ENCODE data around the gene MYO15B. TPM values are rescaled to one million over a fixed set of nuclear protein-coding genes. Genes with fewer than 3 reads are reported as not detected.

Gene MYO15B
- polyA plus RNA-seq, 3 donors from 2014 or later = 0.76 to 3.0 (median 2.6) TPM

DNA sequence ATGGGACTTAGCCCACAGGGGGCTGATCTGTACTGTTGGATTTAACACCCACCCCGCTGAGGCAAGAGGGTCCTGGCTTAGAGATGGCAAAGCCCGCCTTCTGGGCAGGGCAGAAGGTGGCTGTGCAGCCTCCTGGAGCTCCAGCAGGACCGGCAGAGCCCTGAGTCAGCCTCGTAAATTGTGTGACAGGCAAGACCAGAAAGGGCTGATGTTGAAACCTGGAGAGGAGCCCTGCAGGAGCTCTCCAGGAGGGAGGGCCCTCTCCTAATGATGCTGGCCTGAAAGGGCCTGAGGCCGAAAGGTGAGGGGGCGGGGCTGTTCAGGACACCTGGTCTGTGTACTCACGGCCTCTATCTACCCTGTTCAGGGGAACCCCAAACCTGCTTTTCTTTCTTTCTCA is 22.5 kb upstream of the MYO15B start:
- no peak for DNase-seq
- peaks cover 0 to 7% (median 0%) of the 10 kb centered on the region in 3 donors for H3K27me3 Mint-ChIP-seq (ENCODE audit: low read depth in 3 of 3)
- H3K36me3 Mint-ChIP-seq = peaks cover 10 to 18% (median 12%) of the 10 kb centered on the region in 3 donors
- peaks cover 0 to 1% of the 10 kb centered on the region in 2 donors for H3K4me1 Mint-ChIP-seq
- H3K9me3 Mint-ChIP-seq = no peaks in the 10 kb centered on the region
- no peak overlapping the region for H3K27ac Mint-ChIP-seq
- no peak overlapping the region for H3K4me3 Mint-ChIP-seq

DNA sequence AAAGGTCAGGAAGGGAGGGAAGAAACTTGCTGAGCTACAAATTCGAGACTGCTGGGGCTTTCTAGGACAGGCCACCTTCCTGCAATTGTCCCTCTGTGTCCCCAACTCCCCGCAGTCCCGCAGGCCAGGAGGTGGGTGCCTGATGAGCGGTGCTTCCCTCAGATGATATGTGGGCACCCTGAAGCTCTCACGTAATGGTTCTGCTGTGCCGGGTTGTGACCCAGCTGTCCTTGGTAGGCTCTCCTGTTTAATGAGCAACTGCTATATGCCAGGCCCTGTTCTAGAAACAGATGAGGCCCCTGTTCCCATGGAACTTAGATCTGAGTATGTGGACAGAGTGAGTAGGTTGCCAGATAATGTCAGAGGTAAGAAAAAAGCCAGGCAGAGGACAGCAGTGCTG is 22.0 kb upstream of the MYO15B start:
- no peak overlapping the region for H3K4me3 Mint-ChIP-seq
- H3K36me3 Mint-ChIP-seq = peaks cover 10 to 18% (median 12%) of the 10 kb centered on the region in 3 donors
- H3K27me3 Mint-ChIP-seq (ENCODE audit: low read depth in 3 of 3) = peaks cover 0 to 7% (median 0%) of the 10 kb centered on the region in 3 donors
- no peak for DNase-seq
- no peaks in the 10 kb centered on the region for H3K9me3 Mint-ChIP-seq
- peak overlapping the region in 2 of 6 donors; percentile 23 to 51 for H3K27ac Mint-ChIP-seq
- H3K4me1 Mint-ChIP-seq = peaks cover 0 to 1% of the 10 kb centered on the region in 2 donors

- Mint-ChIP-seq H3K27me3 (ENCODE audit: low read depth in 3 of 3) (peaks cover 0 to 3% (median 1%) of the 10 kb centered on the region in 3 donors), H3K4me3 (no peak overlapping the region), H3K4me1 (peaks cover 0 to 1% of the 10 kb centered on the region in 2 donors), H3K9me3 (no peaks in the 10 kb centered on the region), H3K36me3 (peaks cover 10 to 16% (median 12%) of the 10 kb centered on the region in 3 donors), H3K27ac (peak overlapping the region in 5 of 6 donors; percentile 0 to 37 (median 30))
- DNase-seq = no peak
Measured at GRCh38 chr17:75566416-75566815, 21.2 kb upstream of the MYO15B start.

DNA sequence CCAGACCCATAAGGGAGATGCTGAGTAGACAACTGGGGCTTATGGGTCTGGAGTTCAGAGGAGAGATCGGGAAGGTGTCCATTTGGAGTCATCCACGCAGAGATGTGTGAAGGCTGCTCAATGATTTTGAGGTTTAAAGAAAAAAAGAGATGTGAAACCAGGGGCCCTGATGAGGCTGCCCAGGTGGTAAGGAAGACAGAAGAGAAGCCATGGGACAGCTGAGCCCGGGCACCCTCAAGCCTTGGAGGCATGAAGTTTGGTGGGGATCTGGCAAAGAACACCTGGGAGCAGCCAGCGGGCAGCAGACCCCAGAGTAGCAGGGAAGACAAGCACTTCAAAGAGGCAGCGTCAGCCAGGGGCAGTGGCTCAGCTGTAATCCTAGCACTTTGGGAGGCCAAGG is 20.8 kb upstream of the MYO15B start:
- Mint-ChIP-seq H3K9me3 (no peaks in the 10 kb centered on the region), H3K36me3 (peaks cover 10 to 16% (median 12%) of the 10 kb centered on the region in 3 donors), H3K4me1 (peaks cover 0 to 1% of the 10 kb centered on the region in 2 donors), H3K27me3 (ENCODE audit: low read depth in 3 of 3) (peaks cover 0 to 5% (median 1%) of the 10 kb centered on the region in 3 donors), H3K4me3 (no peak overlapping the region), H3K27ac (peak overlapping the region in 2 of 6 donors; percentile 0 to 29)
- no peak for DNase-seq

DNA sequence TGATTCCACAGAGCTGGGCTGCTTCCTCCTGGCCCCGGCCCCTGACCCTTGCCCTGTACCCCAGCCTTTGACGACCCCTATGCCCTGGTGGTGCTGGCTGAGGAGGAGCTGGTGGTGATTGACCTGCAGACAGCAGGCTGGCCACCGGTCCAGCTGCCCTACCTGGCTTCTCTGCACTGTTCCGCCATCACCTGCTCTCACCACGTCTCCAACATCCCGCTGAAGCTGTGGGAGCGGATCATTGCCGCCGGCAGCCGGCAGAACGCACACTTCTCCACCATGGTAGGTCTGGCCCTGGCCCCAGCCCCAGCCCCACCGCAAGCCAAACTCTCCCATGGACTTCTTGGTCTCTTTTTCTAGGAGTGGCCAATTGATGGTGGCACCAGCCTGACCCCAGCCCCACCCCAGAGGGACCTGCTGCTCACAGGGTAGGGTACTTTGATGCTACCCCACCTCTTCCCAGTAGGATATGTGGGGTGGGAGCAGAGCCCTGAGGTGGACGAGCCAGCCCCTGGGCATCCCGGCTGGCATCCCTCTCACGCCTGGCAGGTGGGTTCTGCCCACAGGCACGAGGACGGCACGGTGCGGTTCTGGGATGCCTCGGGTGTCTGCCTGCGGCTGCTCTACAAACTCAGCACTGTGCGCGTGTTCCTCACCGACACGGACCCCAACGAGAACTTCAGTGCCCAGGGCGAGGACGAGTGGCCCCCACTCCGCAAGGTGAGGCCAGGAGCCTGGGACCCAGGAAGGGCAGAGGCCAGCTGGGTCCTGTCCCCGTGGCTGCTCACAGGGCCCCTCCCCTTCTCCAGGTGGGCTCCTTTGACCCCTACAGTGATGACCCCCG is 19.0 kb upstream of the MYO15B start:
- no peak for DNase-seq
- peaks cover 0 to 7% (median 1%) of the 10 kb centered on the region in 3 donors for H3K27me3 Mint-ChIP-seq (ENCODE audit: low read depth in 3 of 3)
- H3K4me3 Mint-ChIP-seq = no peak overlapping the region

DNA sequence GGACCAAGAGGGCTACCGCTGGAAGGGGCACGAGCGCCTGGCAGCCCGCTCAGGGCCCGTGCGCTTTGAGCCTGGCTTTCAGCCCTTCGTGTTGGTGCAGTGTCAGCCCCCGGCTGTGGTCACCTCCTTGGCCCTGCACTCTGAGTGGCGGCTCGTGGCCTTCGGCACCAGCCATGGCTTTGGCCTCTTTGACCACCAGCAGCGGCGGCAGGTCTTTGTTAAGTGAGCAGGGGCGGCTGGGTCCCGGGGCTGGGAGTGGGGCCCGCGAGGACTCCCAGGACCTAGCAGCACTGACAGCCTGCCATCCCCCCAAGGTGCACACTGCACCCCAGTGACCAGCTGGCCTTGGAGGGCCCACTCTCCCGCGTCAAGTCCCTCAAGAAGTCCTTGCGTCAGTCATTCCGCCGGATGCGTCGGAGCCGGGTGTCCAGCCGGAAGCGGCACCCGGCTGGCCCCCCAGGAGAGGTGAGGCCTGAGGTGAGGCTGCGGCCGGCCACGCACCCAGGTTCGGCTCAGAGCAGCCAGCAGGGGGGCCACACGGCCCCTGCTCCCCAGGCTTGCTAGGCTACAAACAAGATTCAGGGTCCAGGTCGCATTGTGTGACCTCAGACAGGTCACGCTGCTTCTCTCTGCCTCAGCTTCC is 17.4 kb upstream of the MYO15B start:
- H3K36me3 Mint-ChIP-seq = peaks cover 12 to 14% (median 12%) of the 10 kb centered on the region in 3 donors
- no peaks in the 10 kb centered on the region for H3K9me3 Mint-ChIP-seq
- peaks cover 0 to 1% of the 10 kb centered on the region in 2 donors for H3K4me1 Mint-ChIP-seq
- H3K27me3 Mint-ChIP-seq (ENCODE audit: low read depth in 3 of 3) = peaks cover 0 to 5% (median 1%) of the 10 kb centered on the region in 3 donors
- no peak for DNase-seq
- no peak overlapping the region for H3K27ac Mint-ChIP-seq
- H3K4me3 Mint-ChIP-seq = no peak overlapping the region

More for the DNA sequence above, 19.0 kb upstream of the MYO15B start:
- Mint-ChIP-seq H3K36me3 (peaks cover 10 to 12% (median 12%) of the 10 kb centered on the region in 3 donors), H3K27ac (no peak overlapping the region), H3K4me1 (peaks cover 0 to 1% of the 10 kb centered on the region in 2 donors), H3K9me3 (no peaks in the 10 kb centered on the region)

DNA sequence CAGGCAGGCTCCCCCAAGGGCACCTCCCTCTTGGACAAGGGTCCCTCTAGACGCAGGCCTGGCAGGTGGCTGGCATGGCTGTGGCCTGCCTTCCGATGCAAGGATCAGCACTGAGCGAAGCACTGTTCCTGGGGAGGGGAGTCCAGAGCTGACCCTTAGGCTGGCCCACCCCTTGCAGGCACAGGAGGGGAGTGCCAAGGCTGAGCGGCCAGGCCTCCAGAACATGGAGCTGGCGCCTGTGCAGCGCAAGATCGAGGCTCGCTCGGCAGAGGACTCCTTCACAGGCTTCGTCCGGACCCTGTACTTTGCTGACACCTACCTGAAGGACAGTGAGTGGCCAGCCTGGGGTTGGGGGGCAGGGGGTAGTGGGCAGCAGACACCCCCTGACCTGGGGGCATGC is 16.8 kb upstream of the MYO15B start:
- Mint-ChIP-seq H3K9me3 (no peaks in the 10 kb centered on the region), H3K4me3 (no peak overlapping the region), H3K27ac (no peak overlapping the region)

DNA sequence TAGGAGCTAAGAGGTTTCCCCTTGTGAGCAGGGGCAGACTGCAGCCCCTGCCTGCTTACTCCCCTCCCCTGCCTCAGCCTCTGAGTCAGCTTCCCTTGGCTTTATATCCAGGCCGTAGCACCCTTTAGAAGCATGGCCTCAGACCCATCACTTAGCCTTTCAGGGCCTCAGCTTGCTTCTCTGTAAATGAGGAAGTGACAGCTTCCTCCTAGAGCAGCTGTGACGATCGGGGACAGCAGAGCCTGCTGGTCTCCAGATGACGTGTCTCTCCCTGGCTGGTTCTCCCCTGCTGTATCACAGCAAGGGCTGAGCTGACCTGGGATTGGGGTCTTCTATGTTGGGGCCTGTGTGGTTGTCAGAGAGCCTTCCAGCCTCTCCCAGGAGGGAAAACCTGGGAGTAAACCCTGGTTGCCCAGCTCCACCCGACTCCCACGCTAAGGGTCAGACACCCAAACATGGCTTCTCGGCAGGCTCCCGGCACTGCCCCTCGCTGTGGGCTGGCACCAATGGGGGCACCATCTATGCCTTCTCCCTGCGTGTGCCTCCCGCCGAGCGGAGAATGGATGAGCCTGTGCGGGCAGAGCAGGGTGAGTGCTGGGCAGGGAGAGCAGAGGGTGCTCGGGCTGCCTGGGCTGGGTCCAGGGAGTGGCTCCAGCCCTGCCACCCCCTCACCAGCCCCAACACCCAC is 16.3 kb upstream of the MYO15B start:
- Mint-ChIP-seq H3K9me3 (no peaks in the 10 kb centered on the region), H3K27me3 (ENCODE audit: low read depth in 3 of 3) (peaks cover under 1 to 5% (median 1%) of the 10 kb centered on the region in 3 donors)

More for the DNA sequence above, 16.8 kb upstream of the MYO15B start:
- Mint-ChIP-seq H3K4me1 (peaks cover 0 to 4% of the 10 kb centered on the region in 2 donors), H3K27me3 (ENCODE audit: low read depth in 3 of 3) (peaks cover 0 to 5% (median 1%) of the 10 kb centered on the region in 3 donors), H3K36me3 (peaks cover 10 to 17% (median 12%) of the 10 kb centered on the region in 3 donors)
- no peak for DNase-seq

DNA sequence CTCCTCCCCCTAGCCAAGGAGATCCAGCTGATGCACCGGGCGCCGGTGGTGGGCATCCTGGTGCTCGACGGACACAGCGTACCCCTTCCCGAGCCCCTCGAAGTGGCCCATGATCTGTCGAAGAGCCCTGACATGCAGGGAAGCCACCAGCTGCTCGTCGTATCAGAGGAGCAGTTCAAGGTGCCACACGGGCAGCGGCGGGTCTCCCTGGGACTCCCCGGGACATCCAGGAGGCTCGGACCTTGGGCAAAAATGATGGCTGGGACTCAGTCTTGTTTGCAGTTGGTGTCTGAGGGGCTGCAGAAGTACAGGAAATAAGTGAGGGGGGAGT is 15.8 kb upstream of the MYO15B start:
- Mint-ChIP-seq H3K36me3 (peaks cover under 1 to 8% (median 1%) of the 10 kb centered on the region in 3 donors), H3K27me3 (ENCODE audit: low read depth in 3 of 3) (peaks cover 1 to 5% (median 2%) of the 10 kb centered on the region in 3 donors)

More for the DNA sequence above, 16.3 kb upstream of the MYO15B start:
- H3K4me1 Mint-ChIP-seq = peaks cover 0 to 4% of the 10 kb centered on the region in 2 donors
- H3K36me3 Mint-ChIP-seq = peaks cover 6 to 11% (median 6%) of the 10 kb centered on the region in 3 donors
- DNase-seq = no peak
- H3K4me3 Mint-ChIP-seq = no peak overlapping the region
- H3K27ac Mint-ChIP-seq = no peak overlapping the region

GRCh38 chr17:75572713-75573539 is 14.7 kb upstream of the MYO15B start:
- H3K4me1 Mint-ChIP-seq = peaks cover 0 to 2% of the 10 kb centered on the region in 2 donors
- H3K36me3 Mint-ChIP-seq = peaks cover 0 to 8% (median 0%) of the 10 kb centered on the region in 3 donors
- no peak for DNase-seq
- H3K4me3 Mint-ChIP-seq = no peak overlapping the region
- no peak overlapping the region for H3K27ac Mint-ChIP-seq
- no peaks in the 10 kb centered on the region for H3K9me3 Mint-ChIP-seq
- peaks cover 1 to 5% (median 2%) of the 10 kb centered on the region in 3 donors for H3K27me3 Mint-ChIP-seq (ENCODE audit: low read depth in 3 of 3)

More for the DNA sequence above, 15.8 kb upstream of the MYO15B start:
- no peak overlapping the region for H3K4me3 Mint-ChIP-seq
- H3K4me1 Mint-ChIP-seq = peaks cover 0 to 2% of the 10 kb centered on the region in 2 donors
- no peak for DNase-seq
- H3K27ac Mint-ChIP-seq = no peak overlapping the region
- H3K9me3 Mint-ChIP-seq = no peaks in the 10 kb centered on the region

DNA sequence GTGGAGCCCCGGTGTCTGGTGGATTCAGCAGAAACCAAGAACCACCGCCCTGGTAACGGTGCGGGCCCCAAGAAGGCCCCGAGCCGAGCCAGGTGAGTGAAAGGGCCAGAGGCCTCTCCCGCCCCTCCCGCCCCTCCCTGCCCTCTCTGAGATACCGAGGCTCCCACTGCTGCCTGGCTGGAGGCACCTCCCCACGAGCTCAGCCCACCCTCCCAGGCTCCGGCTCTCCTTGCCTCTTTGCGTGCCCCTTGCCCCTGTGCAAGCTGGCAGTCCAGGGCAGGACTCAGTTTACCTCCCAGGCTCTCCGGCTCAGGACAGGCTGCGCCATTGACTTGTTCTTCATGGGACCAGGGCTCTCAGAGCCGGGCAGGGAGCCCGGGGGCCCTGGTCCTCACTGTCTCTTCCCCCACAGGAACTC is 14.1 kb upstream of the MYO15B start:
- Mint-ChIP-seq H3K27ac (peak overlapping the region in 1 of 6 donors; percentile 46), H3K4me1 (peaks cover 0 to 2% of the 10 kb centered on the region in 2 donors), H3K27me3 (ENCODE audit: low read depth in 3 of 3) (peaks cover 2 to 5% (median 2%) of the 10 kb centered on the region in 3 donors), H3K4me3 (no peak overlapping the region), H3K36me3 (peaks cover 0 to 8% (median 0%) of the 10 kb centered on the region in 3 donors), H3K9me3 (no peaks in the 10 kb centered on the region)
- DNase-seq = no peak

GRCh38 chr17:75573994-75574393 is 13.6 kb upstream of the MYO15B start:
- Mint-ChIP-seq H3K9me3 (no peaks in the 10 kb centered on the region), H3K27ac (no peak overlapping the region), H3K4me1 (peaks cover 0 to 2% of the 10 kb centered on the region in 2 donors), H3K4me3 (no peak overlapping the region), H3K36me3 (peaks cover 0 to 8% (median 0%) of the 10 kb centered on the region in 3 donors), H3K27me3 (ENCODE audit: low read depth in 3 of 3) (peaks cover 2 to 8% (median 6%) of the 10 kb centered on the region in 3 donors)
- DNase-seq = no peak
